Measurements from ENCODE around the gene KRT16.
"Not testable (repeated sequence)": the region's sequence is repeated elsewhere in the genome, so short reads cannot be mapped to it uniquely, and the experiment has no call there.

Gene KRT16

GRCh38 chr17:41618341-41619035 lies 5.9 kb upstream of the KRT16 start:
- H3K9me3 ChIP-seq (ENCODE audit: insufficient read depth, low read length, severe bottlenecking), result no peaks in the 10 kb centered on the region
- DNase-seq (no peak), ATAC-seq (ENCODE audit: insufficient read depth, low read depth) (no peak)
- H3K36me3 ChIP-seq (ENCODE audit: insufficient read depth, low read length), result no peaks in the 10 kb centered on the region
- no peak overlapping the region for H3K27ac ChIP-seq (ENCODE audit: low read length)
- no peaks in the 10 kb centered on the region for H3K4me1 ChIP-seq (ENCODE audit: insufficient read depth, low read length)
- H2AFZ ChIP-seq (ENCODE audit: low read depth, low read length), result no peak overlapping the region
- no peak overlapping the region for H3K9ac ChIP-seq (ENCODE audit: low read depth, low read length)
- H4K20me1 ChIP-seq (ENCODE audit: insufficient read depth, low read length), result no peaks in the 10 kb centered on the region; the same call in 1 of the 2 replicates
- H3K4me2 ChIP-seq (ENCODE audit: insufficient read depth, low read length), result no peak overlapping the region
- no peak overlapping the region for H3K4me3 ChIP-seq (ENCODE audit: low read depth in 1 of 2, low read length in 2 of 2)
- TF ChIP-seq EZH2 (IDR thresholded peaks at IDR 0.05; ENCODE audit: borderline replicate concordance, low read depth, low read length, severe bottlenecking) (no peak), CTCF (IDR thresholded peaks at IDR 0.05; ENCODE audit: borderline replicate concordance, extremely low read depth, low read length, poor library complexity, severe bottlenecking) (no peak)
- H3K79me2 ChIP-seq (ENCODE audit: insufficient read depth, low read length), result no peaks in the 10 kb centered on the region
- H3K27me3 ChIP-seq (ENCODE audit: insufficient read depth, low read length, poor library complexity), result peaks cover 3% of the 10 kb centered on the region

- H4K20me1 ChIP-seq (ENCODE audit: insufficient read depth, low read length), result no peaks in the 10 kb centered on the region; the same call in 1 of the 2 replicates
- peaks cover 3% of the 10 kb centered on the region for H3K27me3 ChIP-seq (ENCODE audit: insufficient read depth, low read length, poor library complexity)
- H3K27ac ChIP-seq (ENCODE audit: low read length), result no peak overlapping the region
- H3K9me3 ChIP-seq (ENCODE audit: insufficient read depth, low read length, severe bottlenecking), result no peaks in the 10 kb centered on the region
- no peaks in the 10 kb centered on the region for H3K4me1 ChIP-seq (ENCODE audit: insufficient read depth, low read length)
- H3K4me3 ChIP-seq (ENCODE audit: low read depth in 1 of 2, low read length in 2 of 2), result no peak overlapping the region
- no peaks in the 10 kb centered on the region for H3K36me3 ChIP-seq (ENCODE audit: insufficient read depth, low read length)
- DNase-seq (no peak), ATAC-seq (ENCODE audit: insufficient read depth, low read depth) (no peak)
- H3K79me2 ChIP-seq (ENCODE audit: insufficient read depth, low read length), result no peaks in the 10 kb centered on the region
- H3K4me2 ChIP-seq (ENCODE audit: insufficient read depth, low read length), result no peak overlapping the region
- H2AFZ ChIP-seq (ENCODE audit: low read depth, low read length), result no peak overlapping the region
- no peak overlapping the region for H3K9ac ChIP-seq (ENCODE audit: low read depth, low read length)
- TF ChIP-seq CTCF (IDR thresholded peaks at IDR 0.05; ENCODE audit: borderline replicate concordance, extremely low read depth, low read length, poor library complexity, severe bottlenecking) (no peak), EZH2 (IDR thresholded peaks at IDR 0.05; ENCODE audit: borderline replicate concordance, low read depth, low read length, severe bottlenecking) (no peak)
Observed at GRCh38 chr17:41617698-41618097, 5.1 kb upstream of the KRT16 start.

GRCh38 chr17:41617136-41617535 lies 4.6 kb upstream of the KRT16 start:
- peaks cover 3% of the 10 kb centered on the region for H3K27me3 ChIP-seq (ENCODE audit: insufficient read depth, low read length, poor library complexity)
- TF ChIP-seq EZH2 (IDR thresholded peaks at IDR 0.05; ENCODE audit: borderline replicate concordance, low read depth, low read length, severe bottlenecking) (no peak), CTCF (IDR thresholded peaks at IDR 0.05; ENCODE audit: borderline replicate concordance, extremely low read depth, low read length, poor library complexity, severe bottlenecking) (no peak)
- H4K20me1 ChIP-seq (ENCODE audit: insufficient read depth, low read length), result no peaks in the 10 kb centered on the region; the same call in 1 of the 2 replicates
- no peak overlapping the region for H3K4me2 ChIP-seq (ENCODE audit: insufficient read depth, low read length)
- ATAC-seq (ENCODE audit: insufficient read depth, low read depth) (no peak), DNase-seq (no peak)
- no peaks in the 10 kb centered on the region for H3K4me1 ChIP-seq (ENCODE audit: insufficient read depth, low read length)
- no peaks in the 10 kb centered on the region for H3K79me2 ChIP-seq (ENCODE audit: insufficient read depth, low read length)
- H3K9me3 ChIP-seq (ENCODE audit: insufficient read depth, low read length, severe bottlenecking), result no peaks in the 10 kb centered on the region
- H3K9ac ChIP-seq (ENCODE audit: low read depth, low read length), result no peak overlapping the region
- H3K4me3 ChIP-seq (ENCODE audit: low read depth in 1 of 2, low read length in 2 of 2), result no peak overlapping the region
- H3K27ac ChIP-seq (ENCODE audit: low read length), result no peak overlapping the region
- H3K36me3 ChIP-seq (ENCODE audit: insufficient read depth, low read length), result no peaks in the 10 kb centered on the region
- H2AFZ ChIP-seq (ENCODE audit: low read depth, low read length), result no peak overlapping the region

GRCh38 chr17:41616486-41616885 lies 3.9 kb upstream of the KRT16 start:
- not testable (repeated sequence) for H3K79me2 ChIP-seq (ENCODE audit: insufficient read depth, low read length); H3K9me3 ChIP-seq (ENCODE audit: insufficient read depth, low read length, severe bottlenecking); H3K9ac ChIP-seq (ENCODE audit: low read depth, low read length); H3K36me3 ChIP-seq (ENCODE audit: insufficient read depth, low read length); DNase-seq; H4K20me1 ChIP-seq (ENCODE audit: insufficient read depth, low read length); H3K4me2 ChIP-seq (ENCODE audit: insufficient read depth, low read length); H3K4me1 ChIP-seq (ENCODE audit: insufficient read depth, low read length); H3K4me3 ChIP-seq (ENCODE audit: low read depth in 1 of 2, low read length in 2 of 2); H3K27ac ChIP-seq (ENCODE audit: low read length); H3K27me3 ChIP-seq (ENCODE audit: insufficient read depth, low read length, poor library complexity); ATAC-seq (ENCODE audit: insufficient read depth, low read depth); H2AFZ ChIP-seq (ENCODE audit: low read depth, low read length)
